ENCODE results near the gene FRMD5.

The FRMD5 gene

DNA sequence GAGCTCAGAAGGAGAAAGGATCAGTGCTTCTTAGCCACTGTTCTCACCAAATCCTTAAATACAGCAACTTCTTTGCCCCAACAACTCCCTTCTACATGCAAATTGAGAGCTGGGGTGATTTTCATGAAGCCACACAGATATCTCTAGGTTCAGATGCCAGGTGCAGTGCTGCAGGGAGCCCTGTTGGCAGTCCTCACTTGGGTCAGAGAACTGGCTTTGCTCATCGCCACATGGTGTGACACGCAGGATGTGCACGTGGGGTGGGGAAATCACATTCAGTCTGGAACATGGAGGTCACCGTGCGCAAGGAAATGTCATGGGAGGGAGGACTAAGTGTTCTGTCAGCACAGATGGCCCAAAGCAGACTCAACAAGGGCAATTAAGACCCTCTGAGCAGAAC is 264.5 kb downstream of the FRMD5 start:
- H4K20me1 ChIP-seq (ENCODE audit: insufficient read depth, low read length), result no peaks in the 10 kb centered on the region
- peak overlapping the region; percentile 8; the same call in 1 of the 2 replicates for H3K27ac ChIP-seq (ENCODE audit: low read length)
- no peak overlapping the region; the same call in 1 of the 2 replicates for H2AFZ ChIP-seq (ENCODE audit: low read depth, low read length)
- no peaks in the 10 kb centered on the region for H3K27me3 ChIP-seq (ENCODE audit: low read depth, low read length)
- H3K36me3 ChIP-seq (replicated peaks; ENCODE audit: low read depth, low read length), result no peaks in the 10 kb centered on the region
- H3K4me1 ChIP-seq (ENCODE audit: low read length), result peaks cover 17% of the 10 kb centered on the region
- H3K79me2 ChIP-seq (ENCODE audit: low read length), result no peaks in the 10 kb centered on the region
- H3K9ac ChIP-seq (ENCODE audit: low read length), result no peak overlapping the region
- peak overlapping the region; percentile 17; the same call in 1 of the 2 replicates for H3K4me2 ChIP-seq (ENCODE audit: low read length)
- no peak overlapping the region for H3K4me3 ChIP-seq (ENCODE audit: low read length)
- no peak for TF ChIP-seq EZH2phosphoT487 (IDR thresholded peaks at IDR 0.05; ENCODE audit: low read depth)
- TF ChIP-seq, protein P1, sequence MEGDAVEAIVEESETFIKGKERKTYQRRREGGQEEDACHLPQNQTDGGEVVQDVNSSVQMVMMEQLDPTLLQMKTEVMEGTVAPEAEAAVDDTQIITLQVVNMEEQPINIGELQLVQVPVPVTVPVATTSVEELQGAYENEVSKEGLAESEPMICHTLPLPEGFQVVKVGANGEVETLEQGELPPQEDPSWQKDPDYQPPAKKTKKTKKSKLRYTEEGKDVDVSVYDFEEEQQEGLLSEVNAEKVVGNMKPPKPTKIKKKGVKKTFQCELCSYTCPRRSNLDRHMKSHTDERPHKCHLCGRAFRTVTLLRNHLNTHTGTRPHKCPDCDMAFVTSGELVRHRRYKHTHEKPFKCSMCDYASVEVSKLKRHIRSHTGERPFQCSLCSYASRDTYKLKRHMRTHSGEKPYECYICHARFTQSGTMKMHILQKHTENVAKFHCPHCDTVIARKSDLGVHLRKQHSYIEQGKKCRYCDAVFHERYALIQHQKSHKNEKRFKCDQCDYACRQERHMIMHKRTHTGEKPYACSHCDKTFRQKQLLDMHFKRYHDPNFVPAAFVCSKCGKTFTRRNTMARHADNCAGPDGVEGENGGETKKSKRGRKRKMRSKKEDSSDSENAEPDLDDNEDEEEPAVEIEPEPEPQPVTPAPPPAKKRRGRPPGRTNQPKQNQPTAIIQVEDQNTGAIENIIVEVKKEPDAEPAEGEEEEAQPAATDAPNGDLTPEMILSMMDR (IDR thresholded peaks at IDR 0.05; ENCODE audit: low read depth, low read length), result no peak
- no peaks in the 10 kb centered on the region for H3K9me3 ChIP-seq (ENCODE audit: insufficient read depth, low read length)

DNA sequence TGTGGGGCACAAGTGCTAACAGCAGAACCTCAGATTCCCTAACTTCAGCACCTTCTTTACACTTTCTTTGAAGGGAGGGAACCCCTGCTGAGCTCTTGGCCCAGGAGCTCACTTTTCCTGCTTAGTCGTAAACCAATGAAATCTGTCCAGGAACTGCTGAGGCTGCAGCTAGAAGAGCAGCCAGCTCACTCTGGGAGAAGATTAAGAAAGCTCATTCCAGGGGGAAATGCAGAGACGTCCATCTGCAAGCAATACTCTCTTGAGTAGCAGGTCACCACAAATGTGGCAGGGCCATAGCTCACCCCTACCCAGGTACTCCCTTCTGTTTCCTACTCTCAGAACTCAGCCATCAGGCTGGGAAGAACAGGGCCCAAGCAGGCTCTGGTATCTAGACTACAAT is 265.0 kb downstream of the FRMD5 start:
- Histone ChIP-seq H3K27ac (ENCODE audit: low read length) (peak overlapping the region; percentile 8; the same call in 1 of the 2 replicates), H2AFZ (ENCODE audit: low read depth, low read length) (no peak overlapping the region; the same call in 1 of the 2 replicates), H3K79me2 (ENCODE audit: low read length) (no peaks in the 10 kb centered on the region), H3K4me3 (ENCODE audit: low read length) (no peak overlapping the region), H3K9me3 (ENCODE audit: insufficient read depth, low read length) (no peaks in the 10 kb centered on the region), H3K4me1 (ENCODE audit: low read length) (peaks cover 17% of the 10 kb centered on the region), H3K27me3 (ENCODE audit: low read depth, low read length) (no peaks in the 10 kb centered on the region), H3K4me2 (ENCODE audit: low read length) (peak overlapping the region; percentile 17; the same call in 1 of the 2 replicates), H3K36me3 (replicated peaks; ENCODE audit: low read depth, low read length) (no peaks in the 10 kb centered on the region), H3K9ac (ENCODE audit: low read length) (no peak overlapping the region), H4K20me1 (ENCODE audit: insufficient read depth, low read length) (no peaks in the 10 kb centered on the region)
- no peak for TF ChIP-seq EZH2phosphoT487 (IDR thresholded peaks at IDR 0.05; ENCODE audit: low read depth)
- TF ChIP-seq, protein P1 (IDR thresholded peaks at IDR 0.05; ENCODE audit: low read depth, low read length), result no peak

DNA sequence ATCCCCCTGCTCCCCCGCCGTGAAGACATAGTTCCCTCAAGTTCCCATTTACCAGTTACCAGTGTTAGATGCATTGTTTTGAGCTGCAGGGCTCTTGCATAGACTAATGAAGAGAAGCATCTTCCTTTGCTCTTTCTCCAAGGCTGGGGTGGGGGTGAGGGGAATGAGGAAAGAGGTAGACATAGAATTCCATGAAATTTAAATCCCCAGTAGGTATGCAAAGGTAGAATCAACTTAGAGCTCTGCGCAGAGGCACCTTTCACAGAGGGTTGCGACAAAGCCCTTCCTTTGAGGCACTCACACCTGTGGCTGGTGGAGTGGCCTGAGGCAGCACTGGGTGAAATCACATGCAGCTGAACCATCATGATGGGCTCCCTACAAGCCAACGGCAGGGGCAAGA is 266.9 kb downstream of the FRMD5 start:
- Histone ChIP-seq H3K27me3 (ENCODE audit: low read depth, low read length) (no peaks in the 10 kb centered on the region), H3K27ac (ENCODE audit: low read length) (no peak overlapping the region), H4K20me1 (ENCODE audit: insufficient read depth, low read length) (no peaks in the 10 kb centered on the region), H3K4me3 (ENCODE audit: low read length) (no peak overlapping the region), H3K9ac (ENCODE audit: low read length) (no peak overlapping the region), H3K36me3 (replicated peaks; ENCODE audit: low read depth, low read length) (no peaks in the 10 kb centered on the region), H2AFZ (ENCODE audit: low read depth, low read length) (no peak overlapping the region), H3K79me2 (ENCODE audit: low read length) (no peaks in the 10 kb centered on the region), H3K9me3 (ENCODE audit: insufficient read depth, low read length) (no peaks in the 10 kb centered on the region), H3K4me1 (ENCODE audit: low read length) (peaks cover 17% of the 10 kb centered on the region), H3K4me2 (ENCODE audit: low read length) (no peak overlapping the region)
- TF ChIP-seq, protein P1 (IDR thresholded peaks at IDR 0.05; ENCODE audit: low read depth, low read length), result no peak
- no peak for TF ChIP-seq EZH2phosphoT487 (IDR thresholded peaks at IDR 0.05; ENCODE audit: low read depth)

DNA sequence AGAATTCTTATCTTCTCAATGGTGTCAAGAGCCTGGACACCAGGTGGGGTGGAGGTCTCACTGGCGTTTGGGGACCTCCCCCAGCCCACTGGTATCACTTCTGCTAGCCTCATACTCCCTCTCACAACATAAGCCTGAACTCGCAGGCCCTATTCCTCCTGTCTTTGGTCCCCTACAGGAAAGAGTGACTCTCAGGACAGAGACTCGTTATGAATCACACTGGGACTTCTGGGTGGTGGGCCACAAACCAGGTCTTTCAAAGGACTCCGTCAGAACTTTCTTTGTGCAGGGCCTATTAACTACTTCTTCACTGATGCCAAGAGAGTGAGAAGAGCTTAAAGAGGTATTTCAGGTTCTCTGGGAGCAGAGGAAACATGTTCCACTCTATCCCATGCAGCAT is 267.9 kb downstream of the FRMD5 start:
- no peaks in the 10 kb centered on the region for H4K20me1 ChIP-seq (ENCODE audit: insufficient read depth, low read length)
- no peak overlapping the region for H3K4me3 ChIP-seq (ENCODE audit: low read length)
- no peak overlapping the region for H2AFZ ChIP-seq (ENCODE audit: low read depth, low read length)
- H3K27me3 ChIP-seq (ENCODE audit: low read depth, low read length), result no peaks in the 10 kb centered on the region
- peaks cover 17% of the 10 kb centered on the region for H3K4me1 ChIP-seq (ENCODE audit: low read length)
- H3K27ac ChIP-seq (ENCODE audit: low read length), result no peak overlapping the region
- no peaks in the 10 kb centered on the region for H3K36me3 ChIP-seq (replicated peaks; ENCODE audit: low read depth, low read length)
- no peak overlapping the region for H3K4me2 ChIP-seq (ENCODE audit: low read length)
- H3K79me2 ChIP-seq (ENCODE audit: low read length), result no peaks in the 10 kb centered on the region
- H3K9me3 ChIP-seq (ENCODE audit: insufficient read depth, low read length), result no peaks in the 10 kb centered on the region
- TF ChIP-seq, protein P1 (IDR thresholded peaks at IDR 0.05; ENCODE audit: low read depth, low read length), result no peak
- TF ChIP-seq EZH2phosphoT487 (IDR thresholded peaks at IDR 0.05; ENCODE audit: low read depth), result no peak
- H3K9ac ChIP-seq (ENCODE audit: low read length), result no peak overlapping the region

Measured in OCI-LY3 (cell line).